ENCODE results near the gene CLSTN2.

CLSTN2 gene

GRCh38 chr3:139935016-139935865 lies at the start of gene CLSTN2:
Gene CLSTN2, plus strand, starts transcription at chr3:139935185.
- DNase-seq (ENCODE audit: low read depth): no peak

- no peak for DNase-seq (ENCODE audit: low read depth)
These were observed 47.6 kb upstream of the CLSTN2 start for GRCh38 chr3:139887431-139887830.

- DNase-seq (ENCODE audit: low read depth): no peak
These were observed 46.3 kb upstream of the CLSTN2 start for GRCh38 chr3:139888561-139889140.

- no peak for DNase-seq (ENCODE audit: low read depth)
These were observed 41.6 kb upstream of the CLSTN2 start for GRCh38 chr3:139893267-139893962.

GRCh38 chr3:139893963-139894642 lies 40.9 kb upstream of the CLSTN2 start:
- no peak for DNase-seq (ENCODE audit: low read depth)

- no peak for DNase-seq (ENCODE audit: low read depth)
These were observed 40.4 kb upstream of the CLSTN2 start for GRCh38 chr3:139894643-139894989.

GRCh38 chr3:139897759-139898158 lies 37.2 kb upstream of the CLSTN2 start:
- no peak for DNase-seq (ENCODE audit: low read depth)

GRCh38 chr3:139906418-139906817 lies 28.6 kb upstream of the CLSTN2 start:
- DNase-seq (ENCODE audit: low read depth): no peak

GRCh38 chr3:139909811-139910210 lies 25.2 kb upstream of the CLSTN2 start:
- no peak for DNase-seq (ENCODE audit: low read depth)

GRCh38 chr3:139916271-139916670 lies 18.7 kb upstream of the CLSTN2 start:
- DNase-seq (ENCODE audit: low read depth): no peak

GRCh38 chr3:139917226-139917785 lies 17.7 kb upstream of the CLSTN2 start:
- no peak for DNase-seq (ENCODE audit: low read depth)

- DNase-seq (ENCODE audit: low read depth): no peak
These were observed 6.1 kb upstream of the CLSTN2 start for GRCh38 chr3:139928708-139929505.

- no peak for DNase-seq (ENCODE audit: low read depth)
These were observed 4.8 kb upstream of the CLSTN2 start for GRCh38 chr3:139930211-139930610.

GRCh38 chr3:139933766-139934165 lies 1.2 kb upstream of the CLSTN2 start:
- no peak for DNase-seq (ENCODE audit: low read depth)

GRCh38 chr3:139934613-139935015 lies 371 bp upstream of the CLSTN2 start:
- DNase-seq (ENCODE audit: low read depth): no peak

- no peak for DNase-seq (ENCODE audit: low read depth)
These were observed 1.2 kb downstream of the CLSTN2 start for GRCh38 chr3:139935866-139936817.

GRCh38 chr3:139937674-139938279 lies 2.8 kb downstream of the CLSTN2 start:
- DNase-seq (ENCODE audit: low read depth): no peak

- no peak for DNase-seq (ENCODE audit: low read depth)
These were observed 4.8 kb downstream of the CLSTN2 start for GRCh38 chr3:139939681-139940190.

GRCh38 chr3:139940622-139941021 lies 5.6 kb downstream of the CLSTN2 start:
- no peak for DNase-seq (ENCODE audit: low read depth)

- no peak for DNase-seq (ENCODE audit: low read depth)
These were observed 6.6 kb downstream of the CLSTN2 start for GRCh38 chr3:139941580-139941979.
